Amniotic epithelial cell (primary cell): Measurements from ENCODE around the gene MAD1L1.

Source experiments
- DNase-seq: peaks from one replicate; pipeline ENCODE4 v3.0.0-alpha.2; 2010; ENCODE audit warnings: low read depth

The MAD1L1 gene

GRCh38 chr7:2013381-2014311 lies 219.1 kb downstream of the MAD1L1 start:
- no peak for DNase-seq

- DNase-seq = no peak
Measured at GRCh38 chr7:2012981-2013380, 219.8 kb downstream of the MAD1L1 start.

GRCh38 chr7:2012044-2012900 lies 220.5 kb downstream of the MAD1L1 start:
- DNase-seq = no peak

- DNase-seq = no peak
Measured at GRCh38 chr7:2011266-2012043, 221.3 kb downstream of the MAD1L1 start.

GRCh38 chr7:2010551-2011265 lies 222.0 kb downstream of the MAD1L1 start:
- no peak for DNase-seq

- no peak for DNase-seq
Measured at GRCh38 chr7:2010101-2010500, 222.6 kb downstream of the MAD1L1 start.

- DNase-seq = no peak
Measured at GRCh38 chr7:2009541-2010001, 223.2 kb downstream of the MAD1L1 start.

GRCh38 chr7:2008936-2009540 lies 223.7 kb downstream of the MAD1L1 start:
- DNase-seq = no peak

- DNase-seq = no peak
Measured at GRCh38 chr7:2008101-2008935, 224.4 kb downstream of the MAD1L1 start.

- DNase-seq = no peak
Measured at GRCh38 chr7:2007551-2007950, 225.2 kb downstream of the MAD1L1 start.

- no peak for DNase-seq
Measured at GRCh38 chr7:2006921-2007381, 225.8 kb downstream of the MAD1L1 start.

- DNase-seq = no peak
Measured at GRCh38 chr7:2006231-2006771, 226.4 kb downstream of the MAD1L1 start.

GRCh38 chr7:2005786-2006185 lies 227.0 kb downstream of the MAD1L1 start:
- no peak for DNase-seq

GRCh38 chr7:2004841-2005725 lies 227.7 kb downstream of the MAD1L1 start:
- DNase-seq = no peak

GRCh38 chr7:2003931-2004812 lies 228.6 kb downstream of the MAD1L1 start:
- DNase-seq = no peak

- no peak for DNase-seq
Measured at GRCh38 chr7:2003451-2003930, 229.3 kb downstream of the MAD1L1 start.
